Hematopoietic multipotent progenitor cell treated with erythropoietin and hydrocortisone succinate and interleukin-3 and kit ligand, for 8 days (in vitro differentiated cells): ENCODE results near the gene HOXB9.

Experiments
- DNase-seq: peaks from one replicate; pipeline ENCODE4 v3.0.0-alpha.2; 2015

Gene HOXB9

DNA sequence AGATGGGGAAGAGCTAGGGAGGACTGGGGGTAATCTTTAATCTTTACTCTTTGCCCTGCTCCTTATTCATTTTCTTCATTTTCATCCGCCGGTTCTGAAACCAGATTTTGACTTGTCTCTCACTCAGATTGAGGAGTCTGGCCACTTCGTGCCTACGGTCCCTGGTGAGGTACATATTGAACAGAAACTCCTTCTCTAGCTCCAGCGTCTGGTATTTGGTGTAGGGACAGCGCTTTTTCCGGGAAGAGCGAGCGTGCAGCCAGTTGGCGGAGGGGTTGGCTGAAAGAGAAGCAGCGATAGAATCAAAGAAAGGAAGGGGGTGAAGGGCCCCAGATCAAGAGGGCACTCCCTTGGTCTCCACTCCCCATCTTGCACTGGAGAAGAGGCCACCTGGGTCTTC, 3.3 kb downstream of the HOXB9 start:
- DNase-seq = no peak

DNA sequence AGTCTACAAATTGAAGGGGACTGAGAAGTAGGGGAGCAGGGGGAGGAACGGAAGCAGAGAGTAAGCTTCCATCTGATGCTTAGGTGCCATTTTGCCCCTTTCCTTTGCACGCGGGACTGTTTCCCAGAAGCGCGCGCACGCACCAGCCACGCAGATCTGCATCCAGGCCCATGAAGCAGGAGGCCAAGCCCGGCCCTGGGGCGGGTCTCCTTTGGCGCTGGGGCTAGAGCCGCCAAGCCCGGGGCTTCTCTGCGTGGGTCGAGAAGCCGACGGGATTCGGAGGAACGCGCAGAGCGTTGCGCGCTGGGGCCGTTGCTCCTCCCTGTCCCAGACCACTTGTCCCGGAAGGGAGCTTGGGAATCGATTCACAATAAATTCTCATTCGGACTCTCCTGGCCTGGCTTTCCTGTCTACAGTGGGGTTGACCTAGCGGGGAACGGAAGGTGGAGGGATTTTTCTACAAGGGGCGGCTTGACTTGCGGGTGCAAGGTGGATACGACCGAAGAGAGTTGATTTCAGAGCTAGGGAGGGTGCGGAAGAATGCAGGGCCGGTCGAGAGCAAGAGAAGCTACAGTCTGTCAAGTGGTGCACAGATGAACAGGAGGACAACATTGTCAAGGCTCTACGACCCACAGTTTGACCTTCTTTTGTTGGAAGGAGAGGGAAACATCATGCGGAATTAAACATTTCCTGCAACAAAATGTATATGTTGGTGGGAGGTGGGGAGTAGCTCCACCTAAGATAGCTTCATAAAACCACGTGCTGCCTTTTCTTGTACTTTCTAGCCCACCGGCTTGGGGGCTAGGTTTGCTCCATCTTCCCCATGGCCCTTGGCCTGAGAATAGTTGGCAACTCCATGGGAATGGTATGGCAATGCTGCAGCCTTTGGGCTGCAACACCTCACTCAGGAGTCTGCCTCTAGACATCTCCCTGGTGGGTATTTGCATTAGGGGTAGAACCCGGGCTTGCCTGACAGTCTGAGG, 4.5 kb downstream of the HOXB9 start:
- no peak for DNase-seq

- DNase-seq = no peak
Observed at GRCh38 chr17:48620461-48621139, 5.6 kb downstream of the HOXB9 start.

DNA sequence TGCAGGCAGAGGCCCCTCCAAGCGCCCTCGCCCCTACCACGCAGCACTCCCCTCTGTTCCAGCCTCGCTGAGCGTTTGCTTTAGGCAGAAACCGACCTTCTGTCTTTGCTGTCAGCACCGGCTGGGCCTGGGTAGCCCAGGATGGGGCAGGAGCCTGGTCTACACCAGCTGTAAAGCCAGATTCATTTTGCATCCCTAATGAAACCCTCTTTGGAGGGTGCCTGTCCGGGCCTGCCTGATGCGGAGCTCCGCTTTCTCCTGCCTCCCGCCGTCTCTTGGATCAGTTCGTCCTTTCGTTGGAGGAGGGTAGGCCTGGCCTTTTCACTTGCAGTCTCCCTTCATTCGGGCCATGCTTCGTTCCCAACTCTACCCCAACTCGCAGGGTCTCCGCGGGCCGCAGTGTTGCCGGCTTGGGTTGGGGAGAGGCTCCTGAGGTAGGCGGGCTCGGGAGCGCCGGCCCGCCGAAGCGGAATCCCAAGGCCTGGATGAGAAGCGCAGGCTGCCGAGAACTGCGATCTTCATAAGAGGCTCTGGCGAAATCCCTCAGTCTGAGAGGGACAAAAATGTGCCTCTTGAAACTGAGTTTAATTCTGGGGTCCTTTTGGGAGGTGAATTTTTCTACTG, 6.2 kb downstream of the HOXB9 start:
- no peak for DNase-seq

DNA sequence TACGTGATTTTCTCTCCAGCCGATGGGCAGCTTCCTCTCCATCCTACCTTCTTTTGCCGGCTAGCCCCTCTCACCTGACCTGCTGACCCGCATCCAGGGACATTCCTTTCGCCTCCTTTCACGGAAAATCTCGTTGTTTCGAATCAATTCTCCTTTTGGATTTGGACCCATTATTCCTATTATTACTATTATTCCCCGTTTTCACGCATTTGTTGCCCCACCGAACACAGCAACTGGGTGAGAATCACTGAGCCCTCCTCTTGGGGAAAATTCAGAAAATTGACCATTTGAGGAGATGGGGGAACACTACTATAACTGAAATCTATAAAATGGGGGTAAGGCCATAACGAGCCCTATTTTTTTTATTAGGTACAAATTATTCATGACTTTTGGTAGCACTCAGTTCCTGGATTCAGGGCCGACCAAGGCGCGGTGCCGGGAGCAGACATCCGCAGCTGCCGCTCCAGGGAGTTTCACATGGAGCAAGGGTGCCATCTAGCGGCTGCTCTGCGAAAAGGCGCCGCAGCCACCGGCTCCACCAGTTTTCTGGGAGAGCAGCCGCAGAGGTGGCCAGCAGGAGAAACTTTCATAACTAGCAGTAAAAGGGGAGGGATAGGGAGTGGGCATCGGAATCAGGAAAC, 7.8 kb downstream of the HOXB9 start:
- DNase-seq = peak; percentile 80

- no peak for DNase-seq
Observed at GRCh38 chr17:48617471-48618255, 8.5 kb downstream of the HOXB9 start.

GRCh38 chr17:48616717-48617470, 9.3 kb downstream of the HOXB9 start:
- no peak for DNase-seq

- no peak for DNase-seq
Observed at GRCh38 chr17:48615963-48616716, 10.0 kb downstream of the HOXB9 start.

DNA sequence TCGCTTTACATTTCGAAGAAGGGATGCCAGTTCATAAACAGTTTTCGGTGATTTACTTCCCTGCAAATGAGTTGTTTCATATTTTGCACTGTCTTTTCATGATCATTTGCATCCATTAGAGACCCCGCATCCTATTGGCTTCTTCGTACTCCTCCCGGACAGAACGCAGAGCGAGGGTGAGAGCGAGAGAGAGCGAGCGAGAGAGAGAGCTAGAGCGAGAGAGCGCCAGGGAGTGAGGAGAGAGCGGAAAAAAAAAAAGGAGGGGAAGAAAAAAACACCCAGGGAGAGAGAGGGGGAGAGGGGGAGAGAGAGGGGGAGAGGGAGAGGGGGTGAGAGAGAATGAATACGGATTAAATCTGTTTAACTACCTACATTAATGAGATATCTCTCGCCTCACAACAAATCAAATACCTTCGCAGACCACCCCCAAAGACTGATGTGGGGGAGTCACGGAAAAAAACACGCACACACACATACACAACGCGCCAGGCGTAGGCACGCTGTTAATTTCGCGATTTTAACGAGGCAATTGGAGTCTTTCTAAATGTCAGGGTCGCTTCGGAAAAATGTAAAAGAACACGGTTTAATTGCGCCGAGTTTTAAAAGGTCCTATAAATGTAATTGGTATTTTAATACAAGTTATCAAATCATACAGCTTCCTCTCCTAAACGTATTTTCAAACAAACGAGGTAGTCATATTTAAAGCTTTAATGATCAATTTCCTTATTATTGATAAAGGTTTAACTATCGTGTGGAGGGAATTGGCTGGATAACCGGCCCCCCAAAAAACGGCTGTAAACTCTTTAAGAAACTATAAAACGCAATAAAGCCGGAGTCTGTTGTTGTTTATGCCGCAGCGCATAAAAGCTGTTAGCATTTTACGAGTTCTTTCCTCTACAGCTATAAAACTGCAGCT, 10.9 kb downstream of the HOXB9 start, which contains the start of gene HOXB8:
Gene HOXB8 (minus strand): TSS at position 246 of the 916 bp plus-strand sequence. CDS start 588 bp downstream, outside the sequence.
- DNase-seq = no peak

- DNase-seq = no peak
Observed at GRCh38 chr17:48613862-48614694, 12.1 kb downstream of the HOXB9 start.

- peak; percentile 36 for DNase-seq
Observed at GRCh38 chr17:48612854-48613691, 13.1 kb downstream of the HOXB9 start.

DNA sequence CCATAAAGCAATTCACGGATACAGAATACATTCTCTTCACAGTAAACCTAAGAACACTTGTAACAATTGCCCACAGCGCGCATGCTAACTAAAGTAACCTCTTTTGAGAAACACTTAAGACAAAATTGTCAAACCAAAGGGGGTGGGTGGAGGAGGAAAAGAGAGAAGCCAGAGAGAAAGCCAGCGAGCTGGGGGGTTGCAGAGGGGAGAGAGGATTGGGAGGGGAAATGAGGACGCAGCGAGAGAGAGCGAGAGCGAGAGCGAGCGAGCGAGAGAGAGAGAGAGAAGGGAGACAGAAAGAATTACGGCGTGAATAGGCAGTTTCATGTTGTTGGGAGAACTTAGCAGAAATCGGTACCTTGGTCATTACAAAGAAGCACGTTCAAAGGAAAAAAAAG, 13.7 kb downstream of the HOXB9 start:
- DNase-seq = no peak

- no peak for DNase-seq
Observed at GRCh38 chr17:48611681-48612455, 14.3 kb downstream of the HOXB9 start.

GRCh38 chr17:48611213-48611612, 14.9 kb downstream of the HOXB9 start:
- no peak for DNase-seq

- peak; percentile 46 for DNase-seq
Observed at GRCh38 chr17:48610282-48611211, 15.6 kb downstream of the HOXB9 start, which contains the start of gene HOXB7. TSS of gene HOXB7 (minus strand) at chr17:48611017. CDS start at chr17:48610918, 99 bp downstream.
